Measurements from ENCODE around the gene DNAH17.

- TF ChIP-seq, protein P1, sequence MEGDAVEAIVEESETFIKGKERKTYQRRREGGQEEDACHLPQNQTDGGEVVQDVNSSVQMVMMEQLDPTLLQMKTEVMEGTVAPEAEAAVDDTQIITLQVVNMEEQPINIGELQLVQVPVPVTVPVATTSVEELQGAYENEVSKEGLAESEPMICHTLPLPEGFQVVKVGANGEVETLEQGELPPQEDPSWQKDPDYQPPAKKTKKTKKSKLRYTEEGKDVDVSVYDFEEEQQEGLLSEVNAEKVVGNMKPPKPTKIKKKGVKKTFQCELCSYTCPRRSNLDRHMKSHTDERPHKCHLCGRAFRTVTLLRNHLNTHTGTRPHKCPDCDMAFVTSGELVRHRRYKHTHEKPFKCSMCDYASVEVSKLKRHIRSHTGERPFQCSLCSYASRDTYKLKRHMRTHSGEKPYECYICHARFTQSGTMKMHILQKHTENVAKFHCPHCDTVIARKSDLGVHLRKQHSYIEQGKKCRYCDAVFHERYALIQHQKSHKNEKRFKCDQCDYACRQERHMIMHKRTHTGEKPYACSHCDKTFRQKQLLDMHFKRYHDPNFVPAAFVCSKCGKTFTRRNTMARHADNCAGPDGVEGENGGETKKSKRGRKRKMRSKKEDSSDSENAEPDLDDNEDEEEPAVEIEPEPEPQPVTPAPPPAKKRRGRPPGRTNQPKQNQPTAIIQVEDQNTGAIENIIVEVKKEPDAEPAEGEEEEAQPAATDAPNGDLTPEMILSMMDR (IDR thresholded peaks at IDR 0.05) = no peak
- TF ChIP-seq POLR2A (IDR thresholded peaks at IDR 0.05) = no peak
These were observed 12.7 kb upstream of the DNAH17 start for GRCh38 chr17:78589885-78590284.

All from lower leg skin (tissue), 3 donors.